Upper lobe of left lung (tissue), 6 donors: Measurements from ENCODE around the gene AADACL3. TPM values are rescaled to one million over a fixed set of nuclear protein-coding genes. Genes with fewer than 3 reads are reported as not detected.

Experiments used
- ATAC-seq, 2 donors: fragments of 200-7000 bp; cut with Tn5 transposase; one replicate each; pipeline ENCODE4 v1.9.1; 2022; ENCODE audit warnings: mild to moderate bottlenecking in 2 of 2, moderate library complexity in 2 of 2; ENCODE audit not compliant: low FRiP score in 2 of 2
- DNase-seq, 2 donors: peaks; one replicate each; pipeline ENCODE4 v3.0.0-alpha.2; 2019 to 2020
- H3K27ac ChIP-seq, 4 donors: fragments of 200-600 bp; sonication (generic); one replicate each; pipeline ENCODE4 v1.5.1; 2016 to 2019
- H3K27me3 ChIP-seq, 4 donors: fragments of 200-600 bp; sonication (generic); one replicate each; pipeline ENCODE4 v1.5.1; 2017 to 2019
- H3K36me3 ChIP-seq, 4 donors: fragments of 200-600 bp; sonication (generic); one replicate each; pipeline ENCODE4 v1.5.1; 2016 to 2019
- H3K4me1 ChIP-seq, 4 donors: fragments of 200-600 bp; sonication (generic); one replicate each; pipeline ENCODE4 v1.5.1; 2018 to 2019
- H3K4me3 ChIP-seq, 4 donors: fragments of 200-600 bp; sonication (generic); one replicate each; pipeline ENCODE4 v1.5.1; 2017 to 2019; ENCODE audit warnings: mild to moderate bottlenecking in 2 of 4, moderate library complexity in 1 of 4
- H3K9me3 ChIP-seq, 4 donors: fragments of 200-600 bp; sonication (generic); one replicate each; pipeline ENCODE4 v1.5.1; 2018 to 2019
- CTCF ChIP-seq, 6 experiments: fragments of 450-650 bp in 4 of 6; fragments of 200-600 bp in 2 of 6; sonication (generic) in 2 of 6; IDR thresholded peaks; one replicate each; pipeline ENCODE4 v1.5.1; 2016 to 2019; ENCODE audit warnings: antibody characterized with exemption in 6 of 6
- EP300 ChIP-seq, 4 donors: sonication (generic); formaldehyde crosslinking; IDR thresholded peaks; one replicate each; pipeline ENCODE4 v1.5.1; 2017; ENCODE audit warnings: antibody characterized with exemption in 4 of 4, control low read depth in 2 of 4
- POLR2A ChIP-seq, 4 donors: fragments of 450-650 bp; IDR thresholded peaks; one replicate each; pipeline ENCODE4 v1.5.1; 2016 to 2017; ENCODE audit warnings: antibody characterized with exemption in 4 of 4, mild to moderate bottlenecking in 2 of 4
- POLR2AphosphoS5 ChIP-seq, 2 donors: sonication (generic); formaldehyde crosslinking; IDR thresholded peaks; one replicate each; pipeline ENCODE4 v1.5.1; 2017; ENCODE audit warnings: antibody characterized with exemption in 2 of 2
- WGBS, 2 donors: methylation state at CpG; one replicate each; pipeline ENCODE4 v1.1.5; 2017 to 2018; 5-methylcytosine and 5-hydroxymethylcytosine counted together
- total RNA-seq, 6 donors: library from RNA; depleted of rRNA in 4 of 6; stranded (reverse); fragments of >200 nt in 4 of 6; gene quantifications; one replicate each; pipeline versions ENCODE4 v1.1.0 to v1.2.1, GENCODE V29; 2016 to 2021
- donor health status: DM: no; HTN: no; CAD: no; lungs with moderate emphysema.
- donor health status: DM: no; HTN: yes; CAD: no; lungs with severe emphysema.

The AADACL3 gene
- total RNA-seq, 6 donors from 2014 or later: not detected

- Histone ChIP-seq H3K4me1 (no peaks in the 10 kb centered on the region), H3K4me3 (no peak overlapping the region), H3K36me3 (no peaks in the 10 kb centered on the region), H3K9me3 (no peaks in the 10 kb centered on the region), H3K27me3 (no peaks in the 10 kb centered on the region), H3K27ac (no peak overlapping the region)
- no peak for ATAC-seq
- TF ChIP-seq POLR2A (IDR thresholded peaks at IDR 0.05): no peak
- no peak for TF ChIP-seq EP300 (IDR thresholded peaks at IDR 0.05)
- no peak for TF ChIP-seq CTCF (IDR thresholded peaks at IDR 0.05)
- TF ChIP-seq POLR2AphosphoS5 (IDR thresholded peaks at IDR 0.05): no peak
- DNase-seq: no peak
- WGBS, 2 donors: 89 to 100% methylated on average over 1 of the region's 1 CpG
These were observed 23.0 kb downstream of the AADACL3 start for GRCh38 chr1:12738934-12739333.

- H3K4me1 ChIP-seq: no peaks in the 10 kb centered on the region
- no peak overlapping the region for H3K27ac ChIP-seq
- no peak for TF ChIP-seq CTCF (IDR thresholded peaks at IDR 0.05)
- TF ChIP-seq EP300 (IDR thresholded peaks at IDR 0.05): no peak
- TF ChIP-seq POLR2A (IDR thresholded peaks at IDR 0.05): no peak
- TF ChIP-seq POLR2AphosphoS5 (IDR thresholded peaks at IDR 0.05): no peak
- no peaks in the 10 kb centered on the region for H3K9me3 ChIP-seq
- no peaks in the 10 kb centered on the region for H3K36me3 ChIP-seq
- whole genome bisulfite sequencing, 2 donors: 68 to 69% methylated on average over 5 of the region's 5 CpGs
- DNase-seq: no peak
- H3K27me3 ChIP-seq: no peaks in the 10 kb centered on the region
- H3K4me3 ChIP-seq: no peak overlapping the region
- no peak for ATAC-seq
These were observed 23.7 kb downstream of the AADACL3 start for GRCh38 chr1:12739613-12740012.

- H3K9me3 ChIP-seq: no peaks in the 10 kb centered on the region
- no peak overlapping the region for H3K4me3 ChIP-seq
- WGBS, 2 donors: 59 to 78% methylated on average over 3 of the region's 3 CpGs
- H3K4me1 ChIP-seq: no peaks in the 10 kb centered on the region
- DNase-seq: no peak
- TF ChIP-seq POLR2AphosphoS5 (IDR thresholded peaks at IDR 0.05) (no peak), CTCF (IDR thresholded peaks at IDR 0.05) (no peak), EP300 (IDR thresholded peaks at IDR 0.05) (no peak), POLR2A (IDR thresholded peaks at IDR 0.05) (no peak)
- H3K27me3 ChIP-seq: no peaks in the 10 kb centered on the region
- H3K36me3 ChIP-seq: no peaks in the 10 kb centered on the region
- H3K27ac ChIP-seq: no peak overlapping the region
- ATAC-seq: no peak
These were observed 26.0 kb downstream of the AADACL3 start for GRCh38 chr1:12741946-12742345.

- 57 to 79% methylated on average over 3 of the region's 3 CpGs for WGBS, 2 donors
- Histone ChIP-seq H3K27me3 (no peaks in the 10 kb centered on the region), H3K4me3 (no peak overlapping the region), H3K36me3 (no peaks in the 10 kb centered on the region), H3K27ac (no peak overlapping the region), H3K4me1 (no peaks in the 10 kb centered on the region), H3K9me3 (peaks cover 7 to 20% (median 13%) of the 10 kb centered on the region in 4 donors)
- ATAC-seq (no peak), DNase-seq (no peak)
- no peak for TF ChIP-seq EP300 (IDR thresholded peaks at IDR 0.05)
- no peak for TF ChIP-seq POLR2A (IDR thresholded peaks at IDR 0.05)
- TF ChIP-seq CTCF (IDR thresholded peaks at IDR 0.05): no peak
- no peak for TF ChIP-seq POLR2AphosphoS5 (IDR thresholded peaks at IDR 0.05)
These were observed 29.4 kb downstream of the AADACL3 start for GRCh38 chr1:12745126-12745991.

GRCh38 chr1:12745992-12746323, 30.0 kb downstream of the AADACL3 start, which contains the start of gene CFAP107:
Gene CFAP107 (plus strand): TSS chr1:12746200. CDS start chr1:12746431, 231 bp downstream.
- H3K36me3 ChIP-seq: no peaks in the 10 kb centered on the region
- TF ChIP-seq POLR2A (IDR thresholded peaks at IDR 0.05): no peak
- TF ChIP-seq EP300 (IDR thresholded peaks at IDR 0.05): no peak
- TF ChIP-seq POLR2AphosphoS5 (IDR thresholded peaks at IDR 0.05): no peak
- no peak for TF ChIP-seq CTCF (IDR thresholded peaks at IDR 0.05)
- no peaks in the 10 kb centered on the region for H3K27me3 ChIP-seq
- 34 to 36% methylated on average over 2 of the region's 2 CpGs for WGBS, 2 donors
- H3K4me3 ChIP-seq: peak within 1 kb of the TSS in 1 of 4 donors; percentile 0
- no peak within 1 kb of the TSS for H3K27ac ChIP-seq
- no peaks in the 10 kb centered on the region for H3K4me1 ChIP-seq
- ATAC-seq (no peak), DNase-seq (no peak)
- peaks cover 7 to 20% (median 16%) of the 10 kb centered on the region in 4 donors for H3K9me3 ChIP-seq
